GM19438 (cell line): ENCODE measurements around the gene CLDN24.

Experiments used
- ATAC-seq: cut with Tn5 transposase; IDR thresholded peaks from one replicate; pipeline ENCODE4 v1.9.1; 2021; ENCODE audit warnings: low read depth; ENCODE audit not compliant: unreplicated experiment

The CLDN24 gene

GRCh38 chr4:183322326-183322725 lies at the start of gene CLDN24:
Gene CLDN24 (minus strand): TSS chr4:183322426. CDS start chr4:183322426, 0 bp downstream.
- ATAC-seq: no peak

- ATAC-seq: no peak
Observed at GRCh38 chr4:183370786-183371185, 48.6 kb upstream of the CLDN24 start.

GRCh38 chr4:183369073-183369472 lies 46.8 kb upstream of the CLDN24 start:
- ATAC-seq: no peak

- no peak for ATAC-seq
Observed at GRCh38 chr4:183366206-183366835, 44.1 kb upstream of the CLDN24 start.

- ATAC-seq: no peak
Observed at GRCh38 chr4:183364025-183364424, 41.8 kb upstream of the CLDN24 start.

- no peak for ATAC-seq
Observed at GRCh38 chr4:183362916-183363542, 40.8 kb upstream of the CLDN24 start.

- ATAC-seq: no peak
Observed at GRCh38 chr4:183362036-183362435, 39.8 kb upstream of the CLDN24 start.

- ATAC-seq: no peak
Observed at GRCh38 chr4:183360161-183360919, 38.1 kb upstream of the CLDN24 start.

GRCh38 chr4:183358215-183358755 lies 36.1 kb upstream of the CLDN24 start:
- no peak for ATAC-seq

- no peak for ATAC-seq
Observed at GRCh38 chr4:183356931-183357675, 34.9 kb upstream of the CLDN24 start.

- no peak for ATAC-seq
Observed at GRCh38 chr4:183356173-183356830, 34.1 kb upstream of the CLDN24 start.

- no peak for ATAC-seq
Observed at GRCh38 chr4:183355405-183355804, 33.2 kb upstream of the CLDN24 start.

GRCh38 chr4:183354219-183354618 lies 32.0 kb upstream of the CLDN24 start:
- no peak for ATAC-seq

GRCh38 chr4:183353557-183353956 lies 31.3 kb upstream of the CLDN24 start:
- ATAC-seq: no peak

GRCh38 chr4:183352546-183352945 lies 30.3 kb upstream of the CLDN24 start:
- ATAC-seq: no peak

- ATAC-seq: no peak
Observed at GRCh38 chr4:183350317-183351071, 28.3 kb upstream of the CLDN24 start.

GRCh38 chr4:183349673-183350072 lies 27.4 kb upstream of the CLDN24 start:
- no peak for ATAC-seq

GRCh38 chr4:183348706-183349659 lies 26.8 kb upstream of the CLDN24 start:
- ATAC-seq: no peak
